Fibroblast of villous mesenchyme (primary cell): ENCODE data around the gene CNTNAP4. TPM values are rescaled to one million over a fixed set of nuclear protein-coding genes. Genes with fewer than 3 reads are reported as not detected.

Experiments used
- DNase-seq: peaks from one replicate; pipeline ENCODE4 v3.0.0-alpha.2; 2010; ENCODE audit warnings: low read depth
- H3K4me3 ChIP-seq: 2 replicates; pipeline ENCODE4 v1.5.1; 2011; ENCODE audit warnings: low read depth, mild to moderate bottlenecking, low read length
- total RNA-seq: library from RNA; depleted of rRNA; stranded (reverse); fragments of >200 nt; gene quantifications from 2 replicates; pipeline ENCODE4 v1.2.3, GENCODE V29; 2012
- TF ChIP-seq, protein P1 (sequence below): IDR thresholded peaks from 2 replicates; pipeline ENCODE4 v1.5.1; 2012; ENCODE audit warnings: low read depth, mild to moderate bottlenecking, low read length; ENCODE audit not compliant: insufficient read depth

CNTNAP4 gene
- total RNA-seq, 1 donor = not detected

DNA sequence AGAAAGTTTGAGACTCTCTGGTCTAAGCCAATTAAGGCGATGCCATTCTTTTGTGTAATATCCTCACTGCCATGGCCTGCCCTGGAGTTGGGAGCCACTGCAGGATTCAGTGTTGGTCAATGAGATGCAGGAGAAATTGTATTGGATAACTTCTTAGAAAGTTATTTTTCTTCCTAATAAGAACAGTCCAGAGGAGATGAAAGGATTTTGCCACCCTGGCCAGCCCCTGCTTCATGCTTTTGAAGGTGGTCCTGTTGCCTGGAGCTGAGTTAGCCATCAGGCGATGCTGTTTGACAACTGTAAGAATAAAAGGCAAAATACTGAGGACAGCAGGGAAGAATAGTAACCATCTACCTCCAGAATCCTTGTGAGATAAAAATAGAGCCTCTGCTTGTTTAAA is 35.4 kb upstream of the CNTNAP4 start:
- TF ChIP-seq, protein P1, sequence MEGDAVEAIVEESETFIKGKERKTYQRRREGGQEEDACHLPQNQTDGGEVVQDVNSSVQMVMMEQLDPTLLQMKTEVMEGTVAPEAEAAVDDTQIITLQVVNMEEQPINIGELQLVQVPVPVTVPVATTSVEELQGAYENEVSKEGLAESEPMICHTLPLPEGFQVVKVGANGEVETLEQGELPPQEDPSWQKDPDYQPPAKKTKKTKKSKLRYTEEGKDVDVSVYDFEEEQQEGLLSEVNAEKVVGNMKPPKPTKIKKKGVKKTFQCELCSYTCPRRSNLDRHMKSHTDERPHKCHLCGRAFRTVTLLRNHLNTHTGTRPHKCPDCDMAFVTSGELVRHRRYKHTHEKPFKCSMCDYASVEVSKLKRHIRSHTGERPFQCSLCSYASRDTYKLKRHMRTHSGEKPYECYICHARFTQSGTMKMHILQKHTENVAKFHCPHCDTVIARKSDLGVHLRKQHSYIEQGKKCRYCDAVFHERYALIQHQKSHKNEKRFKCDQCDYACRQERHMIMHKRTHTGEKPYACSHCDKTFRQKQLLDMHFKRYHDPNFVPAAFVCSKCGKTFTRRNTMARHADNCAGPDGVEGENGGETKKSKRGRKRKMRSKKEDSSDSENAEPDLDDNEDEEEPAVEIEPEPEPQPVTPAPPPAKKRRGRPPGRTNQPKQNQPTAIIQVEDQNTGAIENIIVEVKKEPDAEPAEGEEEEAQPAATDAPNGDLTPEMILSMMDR = no peak
- no peak for DNase-seq
- no peak overlapping the region for H3K4me3 ChIP-seq

DNA sequence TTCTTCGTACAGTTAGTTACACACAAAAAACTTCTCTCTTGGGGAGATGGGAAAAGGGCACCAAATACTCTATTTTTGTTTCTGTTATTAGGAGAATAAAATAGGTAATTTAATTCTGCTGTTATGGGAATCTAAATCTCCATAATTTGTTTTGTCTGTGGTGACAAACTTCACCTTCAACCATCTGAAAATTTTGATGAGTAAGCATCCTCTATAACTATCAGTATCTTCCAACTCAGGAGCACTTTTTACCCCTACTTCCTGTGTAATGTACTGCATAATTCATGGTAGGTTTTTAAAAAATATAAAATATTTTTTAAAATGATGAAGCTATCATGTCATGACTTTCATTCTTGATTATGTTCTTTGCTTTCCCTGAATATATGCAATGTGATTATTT is 33.6 kb upstream of the CNTNAP4 start:
- H3K4me3 ChIP-seq = no peak overlapping the region
- TF ChIP-seq, protein P1 = no peak
- no peak for DNase-seq

DNA sequence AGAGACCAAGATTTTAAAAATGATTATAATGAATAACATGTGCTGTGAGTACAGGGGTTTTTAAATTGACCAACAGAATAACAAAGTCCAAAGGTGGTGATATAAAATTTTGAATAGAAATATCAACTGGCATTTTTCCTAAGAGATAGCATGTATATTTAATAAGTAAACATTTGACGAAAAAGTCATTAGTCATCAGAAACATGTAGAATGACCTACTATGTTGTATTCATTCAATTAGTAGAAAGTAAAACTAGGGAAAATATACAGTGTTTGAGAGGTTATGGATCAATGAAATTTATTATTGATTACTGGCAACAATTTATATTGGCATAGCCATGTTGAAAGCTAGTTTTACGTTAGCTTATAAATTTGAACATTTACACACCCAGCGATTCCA is 30.6 kb upstream of the CNTNAP4 start:
- H3K4me3 ChIP-seq = no peak overlapping the region
- TF ChIP-seq, protein P1 = no peak
- DNase-seq = no peak

DNA sequence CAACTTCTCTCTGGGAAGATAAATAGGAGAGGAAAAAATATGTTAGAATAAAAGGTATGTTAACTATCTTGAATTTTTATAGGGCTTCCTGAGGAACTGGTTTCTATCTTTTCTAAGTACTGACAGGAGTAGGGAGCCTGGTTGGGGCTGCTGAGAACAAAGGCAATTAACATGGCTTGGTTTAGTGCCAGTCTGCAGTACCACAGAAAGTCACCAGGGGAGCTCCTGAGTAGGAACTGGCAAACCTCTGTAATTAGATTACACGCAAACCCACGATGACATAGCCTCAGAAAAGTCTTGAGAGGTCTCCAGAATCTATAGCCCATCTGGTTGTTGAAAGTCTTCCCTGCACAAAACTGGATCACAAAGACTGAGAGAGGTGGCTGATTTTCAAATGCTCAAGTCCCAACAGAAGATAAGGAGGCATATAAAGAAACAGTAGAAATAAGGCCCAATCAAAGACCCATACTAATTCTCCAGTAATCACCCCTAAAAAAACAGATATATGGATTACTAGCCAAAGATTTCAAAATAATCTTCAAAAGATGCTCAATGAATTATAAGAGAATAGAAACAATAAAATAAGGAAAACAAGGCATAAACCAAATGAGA is 11.7 kb upstream of the CNTNAP4 start:
- TF ChIP-seq, protein P1 = peak; percentile 43
- no peak overlapping the region for H3K4me3 ChIP-seq
- no peak for DNase-seq

DNA sequence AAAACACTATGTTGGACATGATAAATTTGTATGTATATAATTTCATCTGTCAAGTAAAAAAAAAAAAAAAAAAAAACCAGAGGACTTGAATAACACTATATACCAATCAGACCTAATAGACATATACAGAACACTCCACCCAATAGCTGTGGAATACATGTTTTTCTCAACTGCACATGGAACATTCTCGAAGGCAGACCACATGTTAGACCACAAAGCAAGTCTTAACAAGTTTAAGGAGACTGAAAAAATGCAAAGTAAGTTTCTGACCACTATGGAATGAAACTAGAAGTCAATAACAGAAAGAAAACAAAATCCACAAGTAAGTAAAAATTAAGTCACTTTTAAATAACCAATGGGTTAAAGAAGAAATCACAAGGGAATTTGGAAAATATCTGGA is 8.4 kb upstream of the CNTNAP4 start:
- DNase-seq = no peak
- TF ChIP-seq, protein P1 = no peak
- H3K4me3 ChIP-seq = no peak overlapping the region

DNA sequence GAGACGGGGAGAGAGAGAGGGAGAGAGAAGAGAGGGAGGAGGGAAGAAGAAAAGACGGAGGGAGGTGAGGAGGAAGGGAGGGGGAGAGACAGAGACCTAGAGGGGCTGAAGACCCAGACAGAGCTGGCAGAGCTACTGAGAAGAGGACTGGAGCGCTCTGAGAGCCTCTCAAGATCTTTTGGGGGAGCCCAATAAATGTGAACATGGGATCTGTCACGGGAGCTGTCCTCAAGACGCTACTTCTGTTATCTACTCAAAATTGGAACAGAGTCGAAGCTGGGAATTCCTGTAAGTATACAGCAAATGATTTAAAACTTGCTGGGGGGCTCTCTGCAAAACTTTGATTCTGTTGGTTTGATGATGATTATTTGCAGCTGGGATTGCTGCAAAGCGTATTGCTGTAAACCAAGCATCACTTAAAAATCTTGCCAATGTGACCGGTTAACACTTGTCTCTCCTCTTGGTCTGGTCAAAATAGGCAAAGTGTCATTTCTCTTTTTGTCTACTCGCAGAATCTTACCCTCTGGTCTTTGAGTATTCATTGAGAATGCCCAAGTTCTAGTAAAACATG is 344 bp downstream of the CNTNAP4 start:
- TF ChIP-seq, protein P1 = no peak
- no peak overlapping the region for H3K4me3 ChIP-seq
- DNase-seq = no peak

DNA sequence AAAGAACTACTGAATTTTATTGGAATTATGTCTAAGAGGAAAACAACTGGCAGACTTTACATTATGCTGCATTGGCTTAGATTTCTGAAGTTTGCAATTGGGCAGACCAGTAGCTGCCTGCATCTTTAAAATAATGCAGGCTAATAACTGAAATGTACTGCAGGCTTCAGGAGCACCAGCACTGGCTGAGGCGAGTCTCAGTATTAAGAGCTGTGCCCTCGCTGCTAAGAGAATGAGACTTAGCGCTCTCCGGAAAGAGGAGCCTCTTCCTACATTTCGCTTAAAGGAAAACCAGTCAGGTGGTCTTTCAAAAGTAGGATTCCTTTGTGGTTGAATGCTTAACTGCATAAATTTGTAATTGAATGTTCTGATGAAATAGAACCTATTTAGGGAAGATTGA is 885 bp downstream of the CNTNAP4 start:
- TF ChIP-seq, protein P1 = no peak
- no peak overlapping the region for H3K4me3 ChIP-seq
- no peak for DNase-seq
